Kidney epithelial cell (primary cell): ENCODE measurements around the gene CDKAL1. TPM values are rescaled to one million over a fixed set of nuclear protein-coding genes. Genes with fewer than 3 reads are reported as not detected.

ENCODE experiments used
- DNase-seq: peaks from one replicate; pipeline ENCODE4 v3.0.0-alpha.2; 2010; ENCODE audit warnings: low read depth
- H3K27me3 ChIP-seq: 2 replicates; pipeline ENCODE4 v1.6.0; 2011; ENCODE audit warnings: low read length; ENCODE audit not compliant: control insufficient read depth, insufficient read depth
- H3K36me3 ChIP-seq: 2 replicates; pipeline ENCODE4 v1.5.1; 2011; ENCODE audit warnings: low read length; ENCODE audit not compliant: control insufficient read depth, insufficient read depth
- H3K4me3 ChIP-seq: 2 replicates; pipeline ENCODE4 v1.5.1; 2011; ENCODE audit warnings: low read depth, mild to moderate bottlenecking, control low read depth, low read length
- CTCF ChIP-seq: IDR thresholded peaks from 2 replicates; pipeline ENCODE4 v1.5.1; 2011; ENCODE audit warnings: mild to moderate bottlenecking, moderate library complexity, low read length, control low read depth, inconsistent platforms; ENCODE audit not compliant: insufficient read depth, poor library complexity, severe bottlenecking
- total RNA-seq: library from RNA; depleted of rRNA; stranded (reverse); fragments of >200 nt; gene quantifications from 2 replicates; pipeline ENCODE4 v1.2.3, GENCODE V29; 2015

Gene CDKAL1
- total RNA-seq, 1 donor from 2014 or later: 15.0 TPM

DNA sequence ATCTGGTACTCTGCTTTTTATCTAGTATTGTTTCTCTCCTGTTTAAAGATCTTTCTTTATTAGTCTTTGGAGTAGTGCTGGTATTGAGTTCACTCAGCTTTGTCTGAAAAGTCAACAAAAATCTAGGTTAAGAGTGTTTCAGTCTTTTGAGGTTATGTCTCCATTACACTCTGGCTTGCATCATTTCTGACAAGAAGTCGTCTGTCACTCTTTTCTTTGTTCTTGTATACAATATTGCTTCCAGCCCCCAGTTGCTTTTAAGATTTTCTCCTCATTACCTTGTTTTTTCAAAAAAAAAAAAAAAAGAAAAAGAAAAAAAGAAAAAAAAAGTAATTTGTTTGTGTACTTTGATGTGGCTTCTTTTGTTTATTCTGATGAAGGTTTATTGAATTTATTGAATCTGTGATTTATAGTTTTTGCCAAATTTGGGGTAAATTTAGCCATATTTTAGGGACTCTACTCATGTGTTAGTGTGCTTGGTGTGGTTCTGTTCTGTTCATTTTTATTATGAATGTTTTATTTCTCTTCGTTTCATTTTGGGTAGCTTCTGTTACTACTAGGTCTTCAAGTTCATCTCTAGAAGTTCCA is 408.9 kb downstream of the CDKAL1 start:
- H3K27me3 ChIP-seq: no peaks in the 10 kb centered on the region
- no peak for TF ChIP-seq CTCF
- H3K36me3 ChIP-seq: no peaks in the 10 kb centered on the region
- no peak overlapping the region for H3K4me3 ChIP-seq
- no peak for DNase-seq

GRCh38 chr6:20943922-20944321 is 409.7 kb downstream of the CDKAL1 start:
- H3K4me3 ChIP-seq: no peak overlapping the region
- no peak for TF ChIP-seq CTCF
- no peaks in the 10 kb centered on the region for H3K27me3 ChIP-seq
- no peak for DNase-seq
- H3K36me3 ChIP-seq: no peaks in the 10 kb centered on the region

- DNase-seq: no peak
- H3K36me3 ChIP-seq: no peaks in the 10 kb centered on the region
- TF ChIP-seq CTCF: no peak
- H3K4me3 ChIP-seq: no peak overlapping the region
- H3K27me3 ChIP-seq: no peaks in the 10 kb centered on the region
Measured at GRCh38 chr6:20946022-20946421, 411.8 kb downstream of the CDKAL1 start.

DNA sequence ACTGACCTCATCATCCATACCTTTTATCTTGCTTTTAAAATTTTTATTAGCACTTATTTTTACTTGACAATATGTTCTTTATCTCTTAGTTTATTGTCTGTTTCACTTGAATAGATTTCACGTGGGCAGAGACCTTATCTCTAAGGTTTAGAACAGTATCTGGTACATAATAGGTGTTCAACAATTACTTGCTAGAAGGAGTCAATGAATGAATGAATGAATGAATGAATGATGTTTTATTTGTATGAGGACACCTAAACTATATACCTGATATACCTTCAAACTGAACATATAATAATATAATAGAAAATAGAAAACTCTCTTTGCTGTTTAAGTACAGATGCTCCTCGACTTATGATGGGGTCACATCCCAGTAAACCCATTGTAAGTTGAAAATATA is 412.6 kb downstream of the CDKAL1 start:
- H3K27me3 ChIP-seq: no peaks in the 10 kb centered on the region
- H3K4me3 ChIP-seq: no peak overlapping the region
- no peak for DNase-seq
- H3K36me3 ChIP-seq: no peaks in the 10 kb centered on the region
- no peak for TF ChIP-seq CTCF

GRCh38 chr6:20947977-20948376 is 413.7 kb downstream of the CDKAL1 start:
- TF ChIP-seq CTCF: no peak
- no peaks in the 10 kb centered on the region for H3K27me3 ChIP-seq
- DNase-seq: no peak
- no peak overlapping the region for H3K4me3 ChIP-seq
- no peaks in the 10 kb centered on the region for H3K36me3 ChIP-seq

GRCh38 chr6:20948556-20948955 is 414.3 kb downstream of the CDKAL1 start:
- no peaks in the 10 kb centered on the region for H3K36me3 ChIP-seq
- TF ChIP-seq CTCF: no peak
- no peaks in the 10 kb centered on the region for H3K27me3 ChIP-seq

More at GRCh38 chr6:20948556-20948955, 414.3 kb downstream of the CDKAL1 start:
- DNase-seq: no peak
- no peak overlapping the region for H3K4me3 ChIP-seq
